SK-N-MC (cell line): ENCODE measurements around the gene RAB11FIP3.

ENCODE experiments used
- EZH2 ChIP-seq: fragments of 200-600 bp; sonication (generic); IDR thresholded peaks from one replicate; pipeline ENCODE4 v1.6.1; 2017; ENCODE audit warnings: antibody characterized with exemption
- FOXP2 ChIP-seq: optimal IDR thresholded peaks from 2 replicates; pipeline ENCODE3; 2011; ENCODE audit warnings: mild to moderate bottlenecking, moderate library complexity; ENCODE audit not compliant: insufficient read depth; ENCODE audit errors: extremely low read length, control extremely low read depth
- POLR2AphosphoS5 ChIP-seq: IDR thresholded peaks from 2 replicates; pipeline ENCODE4 v1.6.1; 2012; ENCODE audit warnings: mild to moderate bottlenecking, low read depth, low read length, borderline replicate concordance

DNA sequence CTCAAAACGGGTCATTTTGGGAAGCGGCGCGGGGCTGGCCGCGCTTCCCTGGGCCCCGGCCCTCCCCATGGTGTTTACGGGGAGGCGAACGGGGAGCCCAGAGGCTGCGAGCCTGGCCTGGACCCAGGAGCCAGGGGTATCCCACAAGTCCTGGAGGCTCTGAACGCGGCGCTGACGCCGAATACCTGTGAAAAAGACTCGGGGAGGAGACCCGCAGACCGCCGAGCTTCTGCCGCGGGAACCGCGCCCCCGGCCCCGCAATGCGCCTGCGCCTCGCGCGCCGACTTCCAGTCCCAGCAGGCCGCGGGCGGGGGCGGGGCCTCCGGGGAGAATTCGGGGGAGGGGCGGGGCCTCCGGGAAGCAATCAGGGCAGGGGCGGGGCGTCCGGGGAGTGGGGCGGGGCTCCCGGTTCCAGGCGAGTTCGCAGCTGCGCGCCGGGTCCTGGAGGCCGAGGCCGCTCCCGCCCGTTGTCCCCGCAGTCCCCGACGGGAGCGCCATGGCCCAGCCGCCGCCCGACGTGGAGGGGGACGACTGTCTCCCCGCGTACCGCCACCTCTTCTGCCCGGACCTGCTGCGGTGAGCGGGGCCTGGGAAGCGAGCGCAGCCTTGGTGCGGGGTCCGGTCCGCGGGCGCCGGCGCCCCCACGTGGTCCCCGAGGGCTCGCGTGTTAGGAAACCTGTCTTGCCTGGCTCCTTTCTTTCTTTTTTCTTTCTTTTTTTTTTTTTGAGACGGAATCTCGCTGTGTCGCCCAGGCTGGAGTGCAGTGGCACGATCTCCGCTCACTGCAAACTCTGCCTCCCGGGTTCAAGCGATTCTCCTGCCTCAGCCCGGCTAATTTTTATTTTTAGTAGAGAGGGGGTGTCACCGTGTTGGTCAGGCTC is 23.7 kb upstream of the RAB11FIP3 start, which contains the start of gene DECR2:
- TF ChIP-seq EZH2 (no peak), POLR2AphosphoS5 (peak; percentile 89), FOXP2 (peak; percentile 27)
